HEK293 (cell line): Measurements from ENCODE around the gene INPPL1.

Source experiments
- SP3 ChIP-seq: fragments of 450-650 bp; formaldehyde crosslinking; IDR thresholded peaks from 2 replicates; pipeline ENCODE4 v1.5.1; 2016; ENCODE audit warnings: missing biosample characterization, missing genetic modification characterization
- TCF7L2 ChIP-seq: IDR thresholded peaks from 2 replicates; pipeline ENCODE4 v1.6.1; 2011; ENCODE audit warnings: low read depth, mild to moderate bottlenecking, inconsistent platforms, low read length, moderate library complexity, borderline replicate concordance
- TRIM28 ChIP-seq: IDR thresholded peaks from 2 replicates; pipeline ENCODE4 v1.6.1; 2011; ENCODE audit warnings: low read length, control low read depth, borderline replicate concordance
- YY1 ChIP-seq: fragments of 450-650 bp; formaldehyde crosslinking; IDR thresholded peaks from 2 replicates; pipeline ENCODE4 v1.5.1; 2018; ENCODE audit warnings: missing biosample characterization, missing genetic modification characterization
- ZBTB20 ChIP-seq: fragments of 450-650 bp; formaldehyde crosslinking; IDR thresholded peaks from 2 replicates; pipeline ENCODE4 v1.5.1; 2016; ENCODE audit warnings: missing biosample characterization, missing genetic modification characterization
- ZNF140 ChIP-seq: fragments of 450-650 bp; formaldehyde crosslinking; IDR thresholded peaks from 2 replicates; pipeline ENCODE4 v1.5.1; 2016; ENCODE audit warnings: missing biosample characterization, missing genetic modification characterization
- ZNF292 ChIP-seq: fragments of 450-650 bp; formaldehyde crosslinking; IDR thresholded peaks from 2 replicates; pipeline ENCODE4 v1.5.1; 2016; ENCODE audit warnings: low read depth, missing biosample characterization, missing genetic modification characterization, borderline replicate concordance
- ZNF791 ChIP-seq: fragments of 450-650 bp; formaldehyde crosslinking; IDR thresholded peaks from 2 replicates; pipeline ENCODE4 v1.5.1; 2016; ENCODE audit warnings: missing biosample characterization, missing genetic modification characterization
- TF ChIP-seq, protein P1 (sequence below): fragments of 450-650 bp; formaldehyde crosslinking; IDR thresholded peaks from 2 replicates; pipeline ENCODE4 v1.5.1; 2016; ENCODE audit warnings: missing biosample characterization, missing genetic modification characterization
- TF ChIP-seq, protein P2 (sequence below): fragments of 450-650 bp; IDR thresholded peaks from 2 replicates; pipeline ENCODE4 v1.5.1; 2018; ENCODE audit warnings: missing biosample characterization, mild to moderate bottlenecking, missing genetic modification characterization
- TF ChIP-seq, protein P3 (sequence below): fragments of 450-650 bp; formaldehyde crosslinking; IDR thresholded peaks from 2 replicates; pipeline ENCODE4 v1.5.1; 2016; ENCODE audit warnings: missing biosample characterization, missing genetic modification characterization, low read depth

DNA sequence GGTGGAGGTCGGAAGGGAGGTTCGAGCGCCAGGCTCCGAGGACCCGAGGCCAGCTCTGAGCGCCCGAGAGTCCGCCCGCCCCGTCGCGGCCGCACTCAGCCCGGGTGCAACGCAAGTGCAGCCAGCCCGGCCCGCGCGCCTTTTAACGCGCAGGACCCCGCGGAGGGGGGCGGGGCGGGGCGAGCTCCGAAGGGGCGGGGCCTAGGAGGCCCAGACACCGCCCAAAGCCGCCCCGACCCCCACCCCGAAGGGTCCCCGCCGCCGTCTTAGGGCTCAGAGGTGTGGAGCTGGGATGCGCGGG, 19.4 kb downstream of the INPPL1 start, which contains the start of gene PHOX2A:
- TF ChIP-seq TRIM28 (no peak), SP3 (tag by site-specific recombination) (no peak), ZNF292 (tag by site-specific recombination) (no peak), YY1 (tag by site-specific recombination) (no peak), TCF7L2 (no peak), ZBTB20 (tag by site-specific recombination) (no peak), ZNF140 (tag by site-specific recombination) (no peak), ZNF791 (tag by site-specific recombination) (no peak)
- TF ChIP-seq, protein P1, sequence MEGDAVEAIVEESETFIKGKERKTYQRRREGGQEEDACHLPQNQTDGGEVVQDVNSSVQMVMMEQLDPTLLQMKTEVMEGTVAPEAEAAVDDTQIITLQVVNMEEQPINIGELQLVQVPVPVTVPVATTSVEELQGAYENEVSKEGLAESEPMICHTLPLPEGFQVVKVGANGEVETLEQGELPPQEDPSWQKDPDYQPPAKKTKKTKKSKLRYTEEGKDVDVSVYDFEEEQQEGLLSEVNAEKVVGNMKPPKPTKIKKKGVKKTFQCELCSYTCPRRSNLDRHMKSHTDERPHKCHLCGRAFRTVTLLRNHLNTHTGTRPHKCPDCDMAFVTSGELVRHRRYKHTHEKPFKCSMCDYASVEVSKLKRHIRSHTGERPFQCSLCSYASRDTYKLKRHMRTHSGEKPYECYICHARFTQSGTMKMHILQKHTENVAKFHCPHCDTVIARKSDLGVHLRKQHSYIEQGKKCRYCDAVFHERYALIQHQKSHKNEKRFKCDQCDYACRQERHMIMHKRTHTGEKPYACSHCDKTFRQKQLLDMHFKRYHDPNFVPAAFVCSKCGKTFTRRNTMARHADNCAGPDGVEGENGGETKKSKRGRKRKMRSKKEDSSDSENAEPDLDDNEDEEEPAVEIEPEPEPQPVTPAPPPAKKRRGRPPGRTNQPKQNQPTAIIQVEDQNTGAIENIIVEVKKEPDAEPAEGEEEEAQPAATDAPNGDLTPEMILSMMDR (tag by site-specific recombination), result no peak
- TF ChIP-seq, protein P2, sequence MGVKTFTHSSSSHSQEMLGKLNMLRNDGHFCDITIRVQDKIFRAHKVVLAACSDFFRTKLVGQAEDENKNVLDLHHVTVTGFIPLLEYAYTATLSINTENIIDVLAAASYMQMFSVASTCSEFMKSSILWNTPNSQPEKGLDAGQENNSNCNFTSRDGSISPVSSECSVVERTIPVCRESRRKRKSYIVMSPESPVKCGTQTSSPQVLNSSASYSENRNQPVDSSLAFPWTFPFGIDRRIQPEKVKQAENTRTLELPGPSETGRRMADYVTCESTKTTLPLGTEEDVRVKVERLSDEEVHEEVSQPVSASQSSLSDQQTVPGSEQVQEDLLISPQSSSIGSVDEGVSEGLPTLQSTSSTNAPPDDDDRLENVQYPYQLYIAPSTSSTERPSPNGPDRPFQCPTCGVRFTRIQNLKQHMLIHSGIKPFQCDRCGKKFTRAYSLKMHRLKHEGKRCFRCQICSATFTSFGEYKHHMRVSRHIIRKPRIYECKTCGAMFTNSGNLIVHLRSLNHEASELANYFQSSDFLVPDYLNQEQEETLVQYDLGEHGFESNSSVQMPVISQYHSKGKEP (tag by site-specific recombination), result no peak
- TF ChIP-seq, protein P3, sequence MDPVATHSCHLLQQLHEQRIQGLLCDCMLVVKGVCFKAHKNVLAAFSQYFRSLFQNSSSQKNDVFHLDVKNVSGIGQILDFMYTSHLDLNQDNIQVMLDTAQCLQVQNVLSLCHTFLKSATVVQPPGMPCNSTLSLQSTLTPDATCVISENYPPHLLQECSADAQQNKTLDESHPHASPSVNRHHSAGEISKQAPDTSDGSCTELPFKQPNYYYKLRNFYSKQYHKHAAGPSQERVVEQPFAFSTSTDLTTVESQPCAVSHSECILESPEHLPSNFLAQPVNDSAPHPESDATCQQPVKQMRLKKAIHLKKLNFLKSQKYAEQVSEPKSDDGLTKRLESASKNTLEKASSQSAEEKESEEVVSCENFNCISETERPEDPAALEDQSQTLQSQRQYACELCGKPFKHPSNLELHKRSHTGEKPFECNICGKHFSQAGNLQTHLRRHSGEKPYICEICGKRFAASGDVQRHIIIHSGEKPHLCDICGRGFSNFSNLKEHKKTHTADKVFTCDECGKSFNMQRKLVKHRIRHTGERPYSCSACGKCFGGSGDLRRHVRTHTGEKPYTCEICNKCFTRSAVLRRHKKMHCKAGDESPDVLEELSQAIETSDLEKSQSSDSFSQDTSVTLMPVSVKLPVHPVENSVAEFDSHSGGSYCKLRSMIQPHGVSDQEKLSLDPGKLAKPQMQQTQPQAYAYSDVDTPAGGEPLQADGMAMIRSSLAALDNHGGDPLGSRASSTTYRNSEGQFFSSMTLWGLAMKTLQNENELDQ (tag by site-specific recombination), result no peak
